Mammary epithelial cell (primary cell): ENCODE results near the gene EXOC6B.

Experiments
- EZH2 ChIP-seq: IDR thresholded peaks from 2 replicates; pipeline ENCODE4 v1.6.1; 2012; ENCODE audit warnings: low read length, inconsistent platforms, borderline replicate concordance
- TF ChIP-seq, protein P1 (sequence below), 2 donors: IDR thresholded peaks in 1 of 2; conservative IDR thresholded peaks in 1 of 2; 2 replicates each; pipeline ENCODE4 v1.5.1; 2011 to 2012; ENCODE audit warnings: inconsistent platforms in 2 of 2, low read length in 2 of 2, mild to moderate bottlenecking in 2 of 2, control low read depth in 1 of 2, low read depth in 1 of 2; ENCODE audit not compliant: insufficient read depth in 1 of 2; ENCODE audit errors: extremely low read depth in 1 of 2

DNA sequence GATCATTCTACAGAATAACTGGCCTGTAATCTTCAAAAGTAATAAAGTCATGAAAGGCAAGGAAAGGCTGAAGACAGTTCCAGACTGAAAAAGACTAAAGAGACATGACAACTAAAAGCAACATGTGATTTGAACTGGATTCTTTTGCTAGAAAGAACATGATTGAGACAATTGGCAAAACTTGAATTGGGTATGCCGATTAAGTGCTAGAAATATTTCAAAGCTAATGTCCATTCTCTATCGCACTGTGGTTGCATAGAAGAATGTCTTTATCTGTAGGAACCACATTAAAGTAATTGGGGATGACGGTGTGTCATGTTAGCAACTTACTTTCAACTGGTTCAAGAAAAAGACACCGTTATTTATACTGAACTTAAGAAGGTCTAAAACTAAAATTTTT, 98.5 kb downstream of the EXOC6B start:
- TF ChIP-seq, protein P1, sequence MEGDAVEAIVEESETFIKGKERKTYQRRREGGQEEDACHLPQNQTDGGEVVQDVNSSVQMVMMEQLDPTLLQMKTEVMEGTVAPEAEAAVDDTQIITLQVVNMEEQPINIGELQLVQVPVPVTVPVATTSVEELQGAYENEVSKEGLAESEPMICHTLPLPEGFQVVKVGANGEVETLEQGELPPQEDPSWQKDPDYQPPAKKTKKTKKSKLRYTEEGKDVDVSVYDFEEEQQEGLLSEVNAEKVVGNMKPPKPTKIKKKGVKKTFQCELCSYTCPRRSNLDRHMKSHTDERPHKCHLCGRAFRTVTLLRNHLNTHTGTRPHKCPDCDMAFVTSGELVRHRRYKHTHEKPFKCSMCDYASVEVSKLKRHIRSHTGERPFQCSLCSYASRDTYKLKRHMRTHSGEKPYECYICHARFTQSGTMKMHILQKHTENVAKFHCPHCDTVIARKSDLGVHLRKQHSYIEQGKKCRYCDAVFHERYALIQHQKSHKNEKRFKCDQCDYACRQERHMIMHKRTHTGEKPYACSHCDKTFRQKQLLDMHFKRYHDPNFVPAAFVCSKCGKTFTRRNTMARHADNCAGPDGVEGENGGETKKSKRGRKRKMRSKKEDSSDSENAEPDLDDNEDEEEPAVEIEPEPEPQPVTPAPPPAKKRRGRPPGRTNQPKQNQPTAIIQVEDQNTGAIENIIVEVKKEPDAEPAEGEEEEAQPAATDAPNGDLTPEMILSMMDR (conservative IDR thresholded peaks at IDR 0.05 in 1 of 2, IDR thresholded peaks at IDR 0.05 in 1 of 2; ENCODE audit: extremely low read depth in 1 of 2, insufficient read depth in 1 of 2, low read depth in 1 of 2, low read length in 2 of 2): no peak
- TF ChIP-seq EZH2: no peak
